Suprapubic skin (tissue), 4 donors: ENCODE data around the gene CAMK2A.

Experiments used
- CTCF ChIP-seq, 2 donors: fragments of 200-600 bp in 1 of 2; fragments of 450-650 bp in 1 of 2; sonication (generic) in 1 of 2; IDR thresholded peaks; one replicate each; pipeline ENCODE4 v1.5.1; 2016 to 2019; ENCODE audit warnings: antibody characterized with exemption in 2 of 2, mild to moderate bottlenecking in 1 of 2, moderate library complexity in 1 of 2
- POLR2A ChIP-seq, 2 donors: fragments of 450-650 bp; IDR thresholded peaks; one replicate each; pipeline ENCODE4 v1.6.1; 2017; ENCODE audit warnings: antibody characterized with exemption in 2 of 2, mild to moderate bottlenecking in 2 of 2, moderate library complexity in 2 of 2
- POLR2AphosphoS5 ChIP-seq, 3 donors: sonication (generic); formaldehyde crosslinking; IDR thresholded peaks; one replicate each; pipeline ENCODE4 v1.6.1; 2017; ENCODE audit warnings: antibody characterized with exemption in 3 of 3

- no peak for TF ChIP-seq POLR2A (IDR thresholded peaks at IDR 0.05)
- TF ChIP-seq CTCF (IDR thresholded peaks at IDR 0.05), result no peak
- TF ChIP-seq POLR2AphosphoS5 (IDR thresholded peaks at IDR 0.05), result no peak
Measured at GRCh38 chr5:150293091-150293941, 3.7 kb upstream of the CAMK2A start.
